Right ventricle myocardium superior (tissue), 1 donor: Measurements from ENCODE around the gene COBL. TPM values are rescaled to one million over a fixed set of nuclear protein-coding genes. Genes with fewer than 3 reads are reported as not detected.
A peak's percentile ranks its signal among the peaks of the same experiment; 100 is the strongest.

ENCODE experiments used
- ATAC-seq: fragments of 200-7000 bp; cut with Tn5 transposase; one replicate; pipeline ENCODE4 v1.9.1; 2020; ENCODE audit warnings: mild to moderate bottlenecking; ENCODE audit not compliant: poor library complexity
- DNase-seq: peaks from one replicate; pipeline ENCODE4 v3.0.0-alpha.2; 2020
- intact Hi-C: fragments of 100-400 bp; cut with DNase I; formaldehyde crosslinking; loops from one replicate; pipeline ENCODE4 v1.11.2; 2022
- total RNA-seq: library from RNA; stranded (reverse); fragmentation: NEBNext Ultra II Directional; extraction: Animal tissue kit (Norgen Biotek cat#: 25700); gene quantifications from one replicate; pipeline ENCODE4 v1.2.1, GENCODE V29; 2021
- donor health status: DM: no; HTN: yes; CAD: no; lungs with severe emphysema.

COBL gene
- total RNA-seq, 1 donor from 2014 or later, result 76.5 TPM

GRCh38 chr7:51246258-51247245 lies 70.1 kb downstream of the COBL start:
- ATAC-seq, result peak; percentile 95

GRCh38 chr7:51244885-51245284 lies 71.7 kb downstream of the COBL start:
- intact Hi-C loops, result no loop called here
- ATAC-seq, result no peak
- no peak for DNase-seq

More at GRCh38 chr7:51246258-51247245, 70.1 kb downstream of the COBL start:
- peak; percentile 85 for DNase-seq
- intact Hi-C loops, result no loop called here

- DNase-seq (no peak), ATAC-seq (no peak)
- intact Hi-C loops, result no loop called here
These were observed 72.6 kb downstream of the COBL start for GRCh38 chr7:51244053-51244452.

DNA sequence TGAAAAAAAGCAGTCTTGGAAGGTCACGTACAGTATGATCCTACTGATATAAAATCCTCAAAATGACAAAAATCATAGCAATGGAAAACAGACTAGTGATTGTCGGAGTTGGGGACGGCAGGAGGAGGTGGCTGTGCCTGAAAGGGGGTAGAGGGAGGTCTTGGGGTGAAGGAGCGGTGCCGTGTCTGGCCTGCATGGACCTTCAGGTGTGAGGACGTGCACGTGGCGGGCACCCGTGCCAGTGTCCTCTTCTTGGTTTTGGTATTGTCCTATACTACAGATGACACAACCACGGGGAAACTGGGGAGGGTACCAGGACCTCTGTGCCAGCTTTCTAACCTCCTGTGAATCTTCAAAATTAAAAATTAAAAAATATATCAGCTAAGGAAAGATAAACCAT lies 73.0 kb downstream of the COBL start:
- DNase-seq (no peak), ATAC-seq (no peak)
- intact Hi-C loops, result no loop called here

GRCh38 chr7:51242881-51243518 lies 73.6 kb downstream of the COBL start:
- intact Hi-C loops, result no loop called here

GRCh38 chr7:51242007-51242691 lies 74.5 kb downstream of the COBL start:
- intact Hi-C loops, result no loop called here
- ATAC-seq (no peak), DNase-seq (no peak)

More at GRCh38 chr7:51242881-51243518, 73.6 kb downstream of the COBL start:
- DNase-seq, result no peak
- no peak for ATAC-seq

- ATAC-seq, result no peak
- intact Hi-C loops, result no loop called here
- no peak for DNase-seq
These were observed 75.7 kb downstream of the COBL start for GRCh38 chr7:51240868-51241267.

DNA sequence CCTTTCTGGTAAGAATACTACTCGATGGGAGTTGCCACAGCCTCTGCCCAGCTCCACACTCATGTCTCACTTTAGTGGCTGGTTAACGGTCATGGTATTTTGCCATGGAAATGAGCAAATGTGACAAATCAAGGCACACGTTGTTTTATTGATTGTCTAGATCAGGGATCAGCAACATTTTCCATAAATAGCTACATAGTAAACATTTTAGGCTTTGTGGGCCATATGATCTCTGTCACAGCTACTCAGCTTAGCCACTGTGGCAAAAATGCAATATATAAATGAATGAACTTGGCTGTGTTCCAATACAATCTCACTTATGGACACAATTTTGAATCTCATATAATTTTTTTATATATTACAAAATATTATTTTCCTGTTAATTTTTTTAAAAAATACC lies 76.9 kb downstream of the COBL start:
- DNase-seq (no peak), ATAC-seq (no peak)
- intact Hi-C loops, result no loop called here

DNA sequence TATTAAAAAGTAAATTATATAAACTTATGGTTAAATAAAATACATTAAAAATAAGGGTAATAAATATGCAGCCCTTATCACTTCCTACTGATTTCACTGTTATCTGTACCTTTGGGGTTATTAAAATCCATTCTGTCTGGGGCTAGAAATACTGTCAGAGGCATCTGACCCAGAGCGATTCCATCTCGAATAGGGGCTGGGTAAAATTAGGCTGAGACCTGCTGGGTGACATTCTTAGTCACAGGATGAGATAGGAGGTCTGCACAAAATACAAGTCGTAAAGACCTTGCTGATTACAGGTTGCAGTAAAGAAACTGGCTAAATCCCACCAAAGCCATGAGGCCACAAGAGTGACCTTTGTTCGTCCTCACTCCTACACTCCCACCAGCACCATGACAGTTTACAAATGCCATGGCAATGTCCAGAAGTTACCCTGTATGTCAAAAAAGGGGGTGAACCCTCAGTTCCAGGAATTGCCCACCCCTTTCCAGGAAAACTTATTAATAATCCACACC lies 77.6 kb downstream of the COBL start:
- no peak for ATAC-seq

DNA sequence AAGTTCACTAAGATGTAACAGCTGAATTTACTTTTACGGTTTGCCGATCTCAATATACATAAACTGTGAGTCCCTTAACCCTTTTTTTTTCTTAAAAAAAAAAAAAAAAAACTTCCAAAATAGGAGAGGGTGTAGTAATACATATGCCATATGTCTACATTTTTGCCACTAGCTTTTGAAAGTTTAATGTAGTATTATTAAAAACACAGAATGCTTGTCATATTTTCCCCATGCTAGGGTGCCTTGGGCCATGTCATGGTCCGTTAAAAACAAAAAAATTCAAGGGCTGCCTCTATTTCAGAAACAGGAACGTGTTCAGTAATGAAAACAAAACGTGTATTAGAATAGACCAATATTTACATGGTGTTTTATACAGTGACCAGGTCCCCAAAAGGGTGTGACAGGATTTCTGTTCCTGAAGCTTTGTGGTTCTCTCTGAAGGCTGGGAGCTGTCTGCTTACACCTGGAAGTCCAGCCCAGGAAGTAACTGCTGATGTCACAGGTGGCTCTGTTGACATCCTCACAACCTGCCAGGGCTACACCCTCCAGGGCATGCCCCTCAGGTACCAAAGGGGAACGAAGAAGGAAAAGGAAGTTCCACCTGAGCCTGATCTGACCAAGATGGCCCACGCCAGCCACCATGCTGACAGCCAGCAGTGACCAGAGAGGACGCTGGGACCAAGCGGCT lies 79.0 kb downstream of the COBL start:
- ATAC-seq, result no peak
- DNase-seq, result no peak
- intact Hi-C loops, result no loop called here

More for the DNA sequence above, 77.6 kb downstream of the COBL start:
- no peak for DNase-seq
- intact Hi-C loops, result no loop called here

DNA sequence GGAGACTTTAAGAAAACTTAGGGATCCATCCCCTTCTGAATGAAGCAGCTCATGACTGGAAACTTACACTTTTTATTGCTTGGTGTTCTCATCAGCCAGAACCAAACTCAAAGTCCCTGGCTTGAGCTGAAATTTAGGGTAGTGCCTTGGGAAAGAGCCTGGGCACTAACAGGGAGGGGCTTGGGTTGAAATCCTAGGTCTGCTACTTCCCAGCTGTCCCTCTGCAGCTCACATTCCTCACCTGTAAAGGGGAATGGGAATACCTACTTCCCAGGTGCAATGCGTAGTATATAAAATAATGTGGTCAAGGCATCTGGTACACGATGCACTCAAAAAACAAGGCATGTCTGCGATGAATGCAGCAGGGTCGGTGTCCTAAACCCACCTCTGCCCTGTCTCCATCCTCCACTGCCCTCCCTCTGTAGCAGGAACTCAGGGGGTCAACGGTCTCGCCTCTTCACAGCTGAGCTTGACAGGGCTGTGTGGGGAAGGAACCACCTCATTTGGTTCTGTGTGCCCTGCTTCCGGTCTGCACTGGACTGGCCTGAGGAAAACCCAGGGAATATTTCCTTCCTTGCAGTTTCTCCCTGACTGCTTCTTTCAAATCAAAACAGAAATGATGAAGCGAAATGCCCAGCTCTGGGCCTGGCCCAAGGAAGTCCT lies 80.0 kb downstream of the COBL start:
- intact Hi-C loops, result no loop called here
- no peak for ATAC-seq
- DNase-seq, result no peak

DNA sequence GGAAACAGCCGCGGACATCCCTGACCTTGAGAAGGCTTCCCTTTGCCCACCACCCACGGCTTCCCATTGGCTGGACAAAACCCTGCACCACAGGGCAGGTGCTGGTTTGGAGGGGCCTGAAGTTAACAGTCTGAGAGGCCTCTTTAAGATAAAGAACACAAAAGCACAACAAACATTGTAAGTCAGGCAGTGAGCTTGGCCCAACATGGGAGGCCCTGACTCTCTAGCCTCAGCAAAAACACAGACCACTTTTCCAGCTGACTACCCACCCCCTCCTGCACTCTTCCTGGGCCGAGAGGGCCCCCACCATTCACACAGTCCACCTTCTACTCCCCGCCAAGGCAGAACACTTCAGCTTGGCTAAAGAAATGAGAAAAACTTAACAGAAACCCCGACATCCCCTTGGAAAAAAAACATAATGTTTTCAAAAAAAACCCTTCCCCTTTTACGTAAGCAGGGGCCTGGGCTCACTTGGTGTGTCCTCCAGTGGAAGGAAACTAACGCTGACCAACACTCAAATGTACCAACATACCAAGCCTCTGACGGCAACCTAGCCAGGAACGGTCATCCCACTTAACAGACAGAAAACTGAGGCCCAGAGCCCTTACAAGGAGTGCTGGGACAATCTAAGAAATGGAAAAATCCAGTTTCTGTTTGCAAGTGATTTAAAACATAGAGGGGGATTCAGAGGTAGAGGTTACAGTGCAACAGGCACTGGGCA lies 80.9 kb downstream of the COBL start:
- no peak for DNase-seq
- no peak for ATAC-seq
- intact Hi-C loops, result no loop called here

- ATAC-seq, result no peak
- no peak for DNase-seq
- intact Hi-C loops, result no loop called here
These were observed 81.8 kb downstream of the COBL start for GRCh38 chr7:51234609-51235308.

GRCh38 chr7:51234139-51234538 lies 82.5 kb downstream of the COBL start:
- DNase-seq, result no peak
- ATAC-seq, result peak; percentile 59
- intact Hi-C loops, result no loop called here

DNA sequence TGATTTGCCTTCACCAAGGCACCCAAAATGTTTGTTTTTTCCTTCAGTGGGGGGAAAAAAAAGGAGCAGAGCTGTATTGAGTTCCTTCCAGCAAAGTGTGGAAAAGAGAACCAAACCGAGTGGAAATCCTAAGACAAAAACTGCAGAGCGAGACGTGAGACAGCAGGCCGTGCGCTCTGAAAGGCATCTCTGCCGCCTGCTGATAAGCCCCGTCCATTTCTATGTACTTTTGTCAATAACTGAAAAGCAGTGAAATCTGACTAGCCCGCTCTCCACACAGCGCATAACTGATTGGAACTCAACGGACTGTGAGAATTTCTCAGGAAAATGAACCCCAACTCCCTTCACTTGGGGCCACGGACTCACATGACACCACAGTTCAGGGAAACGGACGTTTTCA lies 83.2 kb downstream of the COBL start:
- DNase-seq (no peak), ATAC-seq (no peak)
- intact Hi-C loops, result no loop called here

GRCh38 chr7:51230723-51231122 lies 85.9 kb downstream of the COBL start:
- DNase-seq, result no peak
- ATAC-seq, result no peak
- intact Hi-C loops, result no loop called here

DNA sequence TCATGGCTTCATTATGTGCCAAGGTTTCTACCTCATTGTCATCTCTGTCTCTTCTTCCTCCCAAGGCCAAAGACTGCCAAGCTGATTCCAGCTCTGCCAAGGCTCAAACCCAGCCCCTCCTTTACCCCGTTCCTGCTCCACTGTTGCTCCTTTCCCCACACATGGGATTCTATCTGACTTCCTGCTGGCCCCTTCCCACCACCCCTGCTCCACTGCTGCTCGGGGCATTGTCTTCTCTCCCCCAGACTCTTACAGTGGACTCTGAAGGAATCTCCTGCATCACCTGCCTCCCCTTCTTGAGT lies 86.3 kb downstream of the COBL start:
- intact Hi-C loops, result no loop called here
- ATAC-seq, result no peak
- DNase-seq, result no peak
